K562 (cell line): ENCODE data around the gene SH3D19.

Source experiments
- BRF1 ChIP-seq: IDR thresholded peaks from 3 replicates; pipeline ENCODE4 v1.6.1; 2011; ENCODE audit warnings: borderline replicate concordance, mild to moderate bottlenecking; ENCODE audit not compliant: insufficient read length; ENCODE audit errors: extremely low read depth
- CHD2 ChIP-seq: IDR thresholded peaks from 2 replicates; pipeline ENCODE4 v1.6.1; 2011; ENCODE audit warnings: low read depth, low read length
- ZNF184 ChIP-seq: sonication (generic); formaldehyde crosslinking; IDR thresholded peaks from 2 replicates; pipeline ENCODE4 v1.5.0; 2020; ENCODE audit warnings: missing genetic modification reagents
- TF ChIP-seq, protein P1 (sequence below): sonication (generic); formaldehyde crosslinking; IDR thresholded peaks from 2 replicates; pipeline ENCODE4 v1.9.0; 2022; ENCODE audit warnings: mild to moderate bottlenecking, missing genetic modification reagents
- TF ChIP-seq, protein P2 (sequence below), 3 experiments: IDR thresholded peaks in 2 of 3; conservative IDR thresholded peaks in 1 of 3; 2 replicates each; pipeline ENCODE4 v1.5.1; 2011 to 2012; ENCODE audit warnings: low read length in 3 of 3, mild to moderate bottlenecking in 3 of 3, control low read depth in 2 of 3, improper control_type of control experiment in 1 of 3, inconsistent platforms in 1 of 3, low read depth in 1 of 3, mixed read lengths in 1 of 3, moderate library complexity in 1 of 3; ENCODE audit not compliant: insufficient read depth in 2 of 3

GRCh38 chr4:151099229-151099975 is 226.0 kb downstream of the SH3D19 start, which contains the start of gene RPS3A:
- no peak for TF ChIP-seq ZNF184 (CRISPR knock-in tag)
- TF ChIP-seq, protein P1, sequence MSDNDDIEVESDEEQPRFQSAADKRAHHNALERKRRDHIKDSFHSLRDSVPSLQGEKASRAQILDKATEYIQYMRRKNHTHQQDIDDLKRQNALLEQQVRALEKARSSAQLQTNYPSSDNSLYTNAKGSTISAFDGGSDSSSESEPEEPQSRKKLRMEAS, result peak; percentile 92
- TF ChIP-seq CHD2, result peak; percentile 96
- TF ChIP-seq BRF1, result no peak
- TF ChIP-seq, protein P2, sequence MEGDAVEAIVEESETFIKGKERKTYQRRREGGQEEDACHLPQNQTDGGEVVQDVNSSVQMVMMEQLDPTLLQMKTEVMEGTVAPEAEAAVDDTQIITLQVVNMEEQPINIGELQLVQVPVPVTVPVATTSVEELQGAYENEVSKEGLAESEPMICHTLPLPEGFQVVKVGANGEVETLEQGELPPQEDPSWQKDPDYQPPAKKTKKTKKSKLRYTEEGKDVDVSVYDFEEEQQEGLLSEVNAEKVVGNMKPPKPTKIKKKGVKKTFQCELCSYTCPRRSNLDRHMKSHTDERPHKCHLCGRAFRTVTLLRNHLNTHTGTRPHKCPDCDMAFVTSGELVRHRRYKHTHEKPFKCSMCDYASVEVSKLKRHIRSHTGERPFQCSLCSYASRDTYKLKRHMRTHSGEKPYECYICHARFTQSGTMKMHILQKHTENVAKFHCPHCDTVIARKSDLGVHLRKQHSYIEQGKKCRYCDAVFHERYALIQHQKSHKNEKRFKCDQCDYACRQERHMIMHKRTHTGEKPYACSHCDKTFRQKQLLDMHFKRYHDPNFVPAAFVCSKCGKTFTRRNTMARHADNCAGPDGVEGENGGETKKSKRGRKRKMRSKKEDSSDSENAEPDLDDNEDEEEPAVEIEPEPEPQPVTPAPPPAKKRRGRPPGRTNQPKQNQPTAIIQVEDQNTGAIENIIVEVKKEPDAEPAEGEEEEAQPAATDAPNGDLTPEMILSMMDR (IDR thresholded peaks at IDR 0.05 in 2 of 3, conservative IDR thresholded peaks at IDR 0.05 in 1 of 3; ENCODE audit: insufficient read depth in 2 of 3, low read depth in 1 of 3, low read length in 3 of 3), result peak; percentile 87 to 96 (median 96)
